Measurements from ENCODE around the gene OGT.

The OGT gene

DNA sequence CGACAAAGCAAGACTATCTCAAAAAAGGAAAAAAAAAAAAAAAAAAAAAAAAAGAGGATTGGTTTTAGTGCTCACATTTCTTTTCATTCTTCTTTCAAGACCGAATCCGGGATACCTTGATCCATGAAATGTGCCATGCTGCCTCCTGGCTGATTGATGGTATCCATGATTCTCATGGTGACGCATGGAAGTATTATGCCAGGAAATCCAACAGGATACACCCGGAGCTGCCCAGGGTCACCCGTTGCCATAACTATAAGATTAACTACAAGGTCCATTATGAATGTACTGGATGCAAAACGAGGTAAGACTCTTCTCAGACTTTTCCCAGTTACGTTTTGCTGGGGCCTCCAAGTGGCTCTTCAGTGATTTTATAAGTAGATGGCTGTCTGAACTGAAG, 79.4 kb downstream of the OGT start:
- no peak overlapping the region for H3K27ac ChIP-seq
- TF ChIP-seq CTCF (conservative IDR thresholded peaks at IDR 0.05): no peak

- no peak overlapping the region for H3K27ac ChIP-seq
- TF ChIP-seq CTCF (conservative IDR thresholded peaks at IDR 0.05): no peak
Measured at GRCh38 chrX:71615056-71615455, 82.2 kb downstream of the OGT start.

GRCh38 chrX:71615954-71616353, 83.0 kb downstream of the OGT start:
- H3K27ac ChIP-seq: no peak overlapping the region

DNA sequence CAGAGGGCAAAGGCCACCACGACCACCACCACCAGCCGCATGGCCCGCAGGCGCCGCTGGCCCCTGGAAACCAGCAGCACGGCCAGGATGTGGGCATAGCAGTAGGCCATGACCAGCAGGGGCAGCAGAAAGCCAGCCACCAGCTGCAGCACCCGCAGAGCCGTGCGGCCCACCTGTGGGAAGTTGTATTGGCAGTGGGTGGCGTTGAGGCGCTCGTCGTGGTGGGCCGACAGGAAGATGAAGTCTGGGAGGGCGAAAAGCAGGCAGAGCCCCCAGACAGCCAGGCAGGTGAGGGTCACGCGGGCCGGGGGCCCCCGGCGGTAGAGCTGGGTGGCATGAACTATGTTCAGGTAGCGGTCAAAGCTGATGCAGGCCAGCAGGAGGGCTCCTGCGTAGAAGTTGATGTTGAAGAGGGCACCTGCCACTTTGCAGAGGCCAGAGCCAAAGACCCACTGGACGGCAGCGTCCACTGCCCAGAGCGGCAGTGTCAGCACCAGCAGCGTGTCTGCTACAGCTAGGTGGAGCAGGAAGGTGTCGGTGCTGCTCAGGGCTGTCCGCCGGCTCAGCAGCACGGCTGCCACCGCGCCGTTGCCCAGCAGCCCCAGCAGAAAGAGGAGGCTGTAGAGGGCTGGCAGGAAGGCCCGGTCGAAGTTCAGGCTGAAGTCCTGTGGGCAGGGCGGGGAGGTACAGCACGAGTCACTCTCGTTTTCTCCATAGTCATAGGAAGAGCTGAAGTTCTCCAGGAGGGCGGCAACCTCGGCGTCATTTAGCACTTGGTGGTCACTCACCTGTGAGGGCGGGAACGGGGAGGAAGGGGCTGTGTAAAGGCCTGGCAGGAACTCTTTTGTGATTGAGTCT, 84.0 kb downstream of the OGT start:
- TF ChIP-seq CTCF (conservative IDR thresholded peaks at IDR 0.05): no peak
- H3K27ac ChIP-seq: no peak overlapping the region

More at GRCh38 chrX:71615954-71616353, 83.0 kb downstream of the OGT start:
- no peak for TF ChIP-seq CTCF (conservative IDR thresholded peaks at IDR 0.05)

DNA sequence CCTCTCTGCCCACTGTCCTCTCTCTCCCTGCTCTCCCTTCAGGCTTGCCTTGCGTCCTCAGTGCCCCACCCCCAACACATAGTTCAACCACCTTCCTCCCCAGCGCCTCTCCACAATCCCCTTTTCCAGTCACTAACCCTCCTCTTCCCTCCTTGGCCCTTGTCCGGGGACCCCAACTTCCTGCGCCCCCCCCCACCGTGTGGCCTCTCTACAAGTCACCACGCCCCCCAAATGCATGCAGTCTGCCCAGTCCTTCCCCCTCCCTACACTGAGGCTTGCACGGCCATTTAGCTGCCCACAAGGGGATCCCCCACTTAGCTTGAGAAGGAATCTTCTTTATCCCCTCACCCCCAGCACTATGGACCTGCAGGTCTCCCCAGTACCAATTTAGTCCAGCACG, 84.8 kb downstream of the OGT start:
- TF ChIP-seq CTCF (conservative IDR thresholded peaks at IDR 0.05): no peak
- H3K27ac ChIP-seq: no peak overlapping the region

DNA sequence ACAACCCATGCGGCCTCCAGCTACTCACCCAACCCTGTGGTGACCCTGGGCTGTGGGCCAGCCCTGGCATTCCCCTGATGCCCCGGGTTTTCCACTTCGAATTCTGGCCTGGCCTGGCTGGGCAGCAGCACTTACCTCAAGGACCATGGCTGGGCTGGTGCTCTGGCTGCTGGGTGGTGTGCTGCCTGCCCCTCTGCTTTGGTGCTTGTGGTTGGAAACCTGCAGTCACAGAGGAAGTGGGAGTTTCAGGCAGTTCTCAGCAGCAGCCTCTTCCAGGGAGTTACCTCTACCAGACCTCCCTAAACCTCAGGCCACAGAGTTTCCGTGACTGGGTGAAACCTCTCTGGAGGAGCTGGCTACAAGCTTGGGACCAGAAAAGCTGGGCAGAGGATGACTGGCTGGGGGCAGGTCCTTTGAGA, 85.4 kb downstream of the OGT start, which contains the start of gene CXCR3:
Gene CXCR3 (minus strand): TSS at position 209 of the 419 bp plus-strand sequence. CDS start 62 bp downstream, at position 147.
- no peak within 1 kb of the TSS for H3K27ac ChIP-seq
- TF ChIP-seq CTCF (conservative IDR thresholded peaks at IDR 0.05): no peak

DNA sequence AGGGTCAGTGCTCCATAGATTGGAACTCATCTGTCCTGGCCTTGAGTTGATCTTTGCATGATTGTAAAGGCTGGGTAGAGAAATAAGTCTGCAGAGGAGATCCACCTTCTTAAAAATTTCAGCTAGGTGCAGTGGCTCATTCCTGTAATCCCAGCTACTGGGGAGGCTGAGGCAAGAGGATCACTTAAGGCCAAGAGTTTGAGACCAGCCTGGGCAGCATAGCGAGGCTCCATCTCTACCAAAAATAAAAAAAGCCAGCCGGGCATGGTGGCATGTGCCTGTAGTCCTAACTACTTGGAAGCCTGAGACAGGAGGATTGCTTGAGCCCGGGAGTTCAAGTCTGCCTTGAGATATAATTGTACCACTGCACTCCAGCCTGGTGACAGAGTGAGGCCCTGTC, 85.9 kb downstream of the OGT start:
- no peak for TF ChIP-seq CTCF (conservative IDR thresholded peaks at IDR 0.05)
- no peak overlapping the region for H3K27ac ChIP-seq
